ENCODE measurements around the gene KCNH4. TPM values are rescaled to one million over a fixed set of nuclear protein-coding genes. Genes with fewer than 3 reads are reported as not detected.

The KCNH4 gene
- total RNA-seq, 4 donors from 2014 or later = not detected

DNA sequence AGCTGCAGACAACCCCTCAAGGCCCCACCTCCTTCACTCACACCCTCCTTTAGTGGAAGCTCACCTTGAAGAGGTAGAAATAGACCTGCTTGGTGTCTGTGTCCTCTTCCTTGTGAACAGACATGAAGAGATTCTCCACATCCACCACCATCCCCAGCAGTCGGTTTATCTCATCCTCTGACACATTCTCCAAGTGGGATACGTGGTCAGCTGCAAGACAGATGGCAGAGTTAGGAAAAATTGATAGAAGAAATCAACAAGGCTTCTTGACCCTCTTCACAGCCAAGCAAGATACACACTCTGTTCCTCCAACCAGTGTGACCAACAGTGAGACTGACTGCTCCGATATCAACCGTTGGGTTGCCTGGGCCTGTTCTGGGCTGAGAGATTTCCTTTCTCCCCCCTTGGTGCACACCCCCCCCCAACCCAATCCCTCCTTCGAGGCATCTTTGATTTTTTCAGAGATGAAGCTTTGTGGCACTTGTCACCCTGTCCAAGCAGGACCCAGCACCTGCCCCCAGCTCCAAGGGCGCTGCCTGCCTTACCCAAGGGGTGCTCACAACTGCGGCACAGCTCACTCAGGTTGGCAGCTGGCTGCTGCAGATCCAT, 60.7 kb downstream of the KCNH4 start:
- DNase-seq (ENCODE audit: low spot score in 2 of 2) = no peak
- intact Hi-C loops (cut with DNase I; ENCODE audit: low total_unique reads) = no loop called here
- TF ChIP-seq POLR2A (IDR thresholded peaks at IDR 0.05) = no peak
- TF ChIP-seq, protein P1, sequence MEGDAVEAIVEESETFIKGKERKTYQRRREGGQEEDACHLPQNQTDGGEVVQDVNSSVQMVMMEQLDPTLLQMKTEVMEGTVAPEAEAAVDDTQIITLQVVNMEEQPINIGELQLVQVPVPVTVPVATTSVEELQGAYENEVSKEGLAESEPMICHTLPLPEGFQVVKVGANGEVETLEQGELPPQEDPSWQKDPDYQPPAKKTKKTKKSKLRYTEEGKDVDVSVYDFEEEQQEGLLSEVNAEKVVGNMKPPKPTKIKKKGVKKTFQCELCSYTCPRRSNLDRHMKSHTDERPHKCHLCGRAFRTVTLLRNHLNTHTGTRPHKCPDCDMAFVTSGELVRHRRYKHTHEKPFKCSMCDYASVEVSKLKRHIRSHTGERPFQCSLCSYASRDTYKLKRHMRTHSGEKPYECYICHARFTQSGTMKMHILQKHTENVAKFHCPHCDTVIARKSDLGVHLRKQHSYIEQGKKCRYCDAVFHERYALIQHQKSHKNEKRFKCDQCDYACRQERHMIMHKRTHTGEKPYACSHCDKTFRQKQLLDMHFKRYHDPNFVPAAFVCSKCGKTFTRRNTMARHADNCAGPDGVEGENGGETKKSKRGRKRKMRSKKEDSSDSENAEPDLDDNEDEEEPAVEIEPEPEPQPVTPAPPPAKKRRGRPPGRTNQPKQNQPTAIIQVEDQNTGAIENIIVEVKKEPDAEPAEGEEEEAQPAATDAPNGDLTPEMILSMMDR (IDR thresholded peaks at IDR 0.05) = no peak
- no peak overlapping the region for H3K4me3 ChIP-seq (ENCODE audit: low read depth, poor library complexity, severe bottlenecking)
- WGBS, 2 donors = 41 to 47% methylated on average over 7 of the region's 7 CpGs

DNA sequence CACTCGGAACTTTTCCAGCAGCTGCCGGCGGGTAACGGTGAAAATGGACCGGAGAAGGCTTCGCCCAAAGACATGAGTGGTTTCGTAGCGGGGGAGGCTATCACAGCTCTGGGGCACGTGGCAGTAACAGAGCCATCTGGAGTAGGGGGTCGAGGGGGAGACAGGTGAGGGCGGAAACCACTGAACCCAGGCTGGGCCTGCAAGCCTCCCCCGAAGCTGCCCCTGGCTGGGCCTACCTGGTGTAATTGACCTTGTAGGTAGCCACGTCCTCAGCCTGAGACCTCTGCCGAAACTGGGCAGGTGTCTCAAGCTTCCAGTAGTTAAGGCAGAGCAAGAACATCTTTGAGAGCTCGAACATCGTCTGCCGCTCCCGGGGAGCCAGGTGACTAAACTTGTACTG, 61.6 kb downstream of the KCNH4 start:
- no peak overlapping the region for H3K4me3 ChIP-seq (ENCODE audit: low read depth, poor library complexity, severe bottlenecking)
- intact Hi-C loops (cut with DNase I; ENCODE audit: low total_unique reads) = loop anchor here (5.0 to 10.0 kb wide), 2 partner anchors 52 to 154 kb away; partner anchors contain the start of gene CNP
- DNase-seq (ENCODE audit: low spot score in 2 of 2) = no peak
- TF ChIP-seq, protein P1 (IDR thresholded peaks at IDR 0.05) = no peak
- TF ChIP-seq POLR2A (IDR thresholded peaks at IDR 0.05) = no peak
- WGBS, 2 donors = 86 to 90% methylated on average over 18 of the region's 18 CpGs

DNA sequence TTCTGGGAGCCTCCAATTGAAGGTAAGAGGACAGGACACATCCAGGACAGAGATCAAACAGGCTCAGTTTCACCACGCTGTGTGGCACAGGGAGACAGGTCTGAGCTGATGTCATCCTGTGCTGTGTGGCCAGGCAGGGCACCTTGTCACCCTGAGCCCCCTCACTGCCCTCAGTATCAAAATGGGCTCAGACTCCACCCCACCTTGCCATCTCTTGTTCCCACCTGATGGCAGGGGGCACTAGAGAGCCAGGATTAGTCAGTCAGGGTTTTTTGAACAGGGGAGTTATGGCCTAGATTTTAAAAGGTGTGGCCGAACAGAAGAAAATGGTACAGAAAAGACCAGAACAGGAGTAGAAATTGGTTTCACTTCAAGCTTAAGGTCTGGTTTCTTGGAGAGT, 62.4 kb downstream of the KCNH4 start:
- 48 to 52% methylated on average over 1 to 2 of the region's 2 CpGs for WGBS, 2 donors
- TF ChIP-seq POLR2A (IDR thresholded peaks at IDR 0.05) = no peak
- TF ChIP-seq, protein P1 (IDR thresholded peaks at IDR 0.05) = no peak
- no peak for DNase-seq (ENCODE audit: low spot score in 2 of 2)
- H3K4me3 ChIP-seq (ENCODE audit: low read depth, poor library complexity, severe bottlenecking) = no peak overlapping the region
- intact Hi-C loops (cut with DNase I; ENCODE audit: low total_unique reads) = loop anchor here (5.0 to 10.0 kb wide), 2 partner anchors 51 to 154 kb away; partner anchors contain the start of gene CNP

DNA sequence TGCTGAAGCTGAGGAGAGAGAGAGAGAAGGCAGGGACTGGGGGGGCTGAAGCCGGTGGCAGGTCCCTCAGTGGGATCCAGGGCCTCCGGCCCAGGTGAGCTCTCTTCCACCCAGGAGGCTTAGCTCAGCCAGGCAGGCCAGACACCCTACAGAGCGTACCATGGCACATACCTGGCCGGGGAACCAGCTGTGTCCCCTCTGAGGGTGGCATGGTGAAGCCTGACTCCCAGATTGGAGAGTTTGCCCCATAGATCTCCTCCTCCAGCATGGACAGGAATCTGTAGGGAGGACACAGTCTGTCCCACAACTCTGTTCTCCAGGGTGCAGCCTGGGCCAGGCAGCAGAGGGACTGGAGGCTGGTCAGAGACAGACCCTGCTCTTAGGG, 62.8 kb downstream of the KCNH4 start:
- intact Hi-C loops (cut with DNase I; ENCODE audit: low total_unique reads) = loop anchor here (5.0 to 10.0 kb wide), 2 partner anchors 51 to 153 kb away; partner anchors contain the start of gene CNP
- WGBS, 2 donors = 88 to 93% methylated on average over 4 of the region's 4 CpGs
- DNase-seq (ENCODE audit: low spot score in 2 of 2) = no peak
- no peak overlapping the region for H3K4me3 ChIP-seq (ENCODE audit: low read depth, poor library complexity, severe bottlenecking)
- TF ChIP-seq POLR2A (IDR thresholded peaks at IDR 0.05) = no peak
- TF ChIP-seq, protein P1 (IDR thresholded peaks at IDR 0.05) = no peak

DNA sequence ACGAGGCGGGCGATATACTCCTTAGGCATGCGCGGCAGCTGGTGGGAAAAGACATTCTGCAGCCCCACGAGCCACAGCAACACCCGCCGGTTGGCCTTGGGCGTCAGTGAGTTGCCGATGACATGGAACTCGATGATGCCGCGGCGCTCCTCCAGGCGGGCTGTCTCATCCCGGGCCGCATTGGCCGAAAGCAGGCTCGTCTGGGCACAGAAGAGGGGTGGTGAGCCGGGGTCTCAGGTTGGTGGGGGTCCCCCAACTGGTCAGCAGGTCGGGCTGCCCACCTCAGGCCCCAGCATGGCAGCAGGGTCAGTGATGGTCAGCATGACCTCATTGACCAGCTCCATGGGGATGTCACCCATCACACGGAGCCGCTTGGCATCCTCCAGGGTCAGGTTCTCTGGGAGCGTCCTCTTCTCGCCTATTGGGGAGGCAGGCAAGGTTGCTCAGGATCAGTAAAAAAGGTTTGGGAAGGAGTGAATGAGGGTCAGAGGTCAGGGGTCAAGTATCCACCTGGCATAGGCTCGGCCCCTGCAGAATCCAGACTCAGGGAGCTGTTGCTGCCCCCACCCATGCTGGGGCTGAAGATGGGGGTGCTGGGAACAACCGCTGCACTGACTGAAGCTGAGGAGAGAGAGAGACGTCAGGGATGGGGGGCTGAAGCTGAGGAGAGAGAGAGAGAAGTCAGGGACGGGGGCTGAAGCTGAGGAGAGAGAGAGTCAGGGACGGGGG, 63.4 kb downstream of the KCNH4 start:
- TF ChIP-seq POLR2A (IDR thresholded peaks at IDR 0.05) = no peak
- TF ChIP-seq, protein P1 (IDR thresholded peaks at IDR 0.05) = no peak
- intact Hi-C loops (cut with DNase I; ENCODE audit: low total_unique reads) = loop anchor here (2.0 to 10.0 kb wide), 3 partner anchors 50 to 153 kb away; partner anchors contain the start of gene CNP
- no peak for DNase-seq (ENCODE audit: low spot score in 2 of 2)
- WGBS, 2 donors = 83 to 84% methylated on average over 30 of the region's 30 CpGs
- no peak overlapping the region for H3K4me3 ChIP-seq (ENCODE audit: low read depth, poor library complexity, severe bottlenecking)
